SK-N-SH treated with all-trans-retinoic acid at 6 μM for 48 hours (cell line): ENCODE data around the gene ZBTB39.

Experiments used
- ATAC-seq: fragments of 200-7000 bp; cut with Tn5 transposase; 3 replicates; pipeline ENCODE4 v1.9.1; 2020; ENCODE audit warnings: mild to moderate bottlenecking, moderate library complexity
- ARNTL ChIP-seq: fragments of 450-650 bp; formaldehyde crosslinking; IDR thresholded peaks from 2 replicates; pipeline ENCODE4 v1.5.0; 2020; ENCODE audit warnings: low read depth, mild to moderate bottlenecking, moderate library complexity, borderline replicate concordance
- BACH2 ChIP-seq: fragments of 250-450 bp; sonication (Bioruptor Pico); IDR thresholded peaks from 2 replicates; pipeline ENCODE4 v1.9.0; 2021; ENCODE audit warnings: mild to moderate bottlenecking, borderline replicate concordance
- CREB5 ChIP-seq: fragments of 250-450 bp; sonication (Bioruptor Pico); IDR thresholded peaks from 2 replicates; pipeline ENCODE4 v1.5.1; 2020; ENCODE audit warnings: low read depth, mild to moderate bottlenecking, moderate library complexity
- CSDC2 ChIP-seq: fragments of 250-450 bp; sonication (Bioruptor Pico); IDR thresholded peaks from 2 replicates; pipeline ENCODE4 v1.5.0; 2020; ENCODE audit warnings: mild to moderate bottlenecking, moderate library complexity
- ESRRG ChIP-seq: fragments of 250-450 bp; sonication (Bioruptor Pico); IDR thresholded peaks from 2 replicates; pipeline ENCODE4 v1.6.1; 2021; ENCODE audit warnings: mild to moderate bottlenecking
- GLIS3 ChIP-seq: fragments of 250-450 bp; sonication (Bioruptor Pico); IDR thresholded peaks from 2 replicates; pipeline ENCODE4 v1.5.0; 2020; ENCODE audit warnings: mild to moderate bottlenecking, moderate library complexity
- ISL1 ChIP-seq: fragments of 250-450 bp; sonication (Bioruptor Pico); IDR thresholded peaks from 2 replicates; pipeline ENCODE4 v2.1.2; 2022; ENCODE audit warnings: mild to moderate bottlenecking, moderate library complexity
- OSR1 ChIP-seq: fragments of 250-450 bp; sonication (Bioruptor Pico); IDR thresholded peaks from 2 replicates; pipeline ENCODE4 v1.8.0; 2022; ENCODE audit warnings: moderate library complexity, mild to moderate bottlenecking, inconsistent platforms
- PATZ1 ChIP-seq: fragments of 250-450 bp; sonication (Bioruptor Pico); IDR thresholded peaks from 2 replicates; pipeline ENCODE4 v1.8.0; 2020; ENCODE audit warnings: mild to moderate bottlenecking, moderate library complexity, borderline replicate concordance
- PPARA ChIP-seq: fragments of 250-450 bp; sonication (Bioruptor Pico); IDR thresholded peaks from 2 replicates; pipeline ENCODE4 v1.5.0; 2020; ENCODE audit warnings: mild to moderate bottlenecking, borderline replicate concordance
- RARB ChIP-seq: fragments of 250-450 bp; sonication (Bioruptor Pico); IDR thresholded peaks from 2 replicates; pipeline ENCODE4 v1.8.0; 2021; ENCODE audit warnings: mild to moderate bottlenecking, moderate library complexity
- SNAI2 ChIP-seq: fragments of 250-450 bp; sonication (Bioruptor Pico); IDR thresholded peaks from 2 replicates; pipeline ENCODE4 v1.5.0; 2020; ENCODE audit warnings: mild to moderate bottlenecking, moderate library complexity
- TCF4 ChIP-seq: fragments of 250-450 bp; sonication (Bioruptor Pico); IDR thresholded peaks from 2 replicates; pipeline ENCODE4 v1.8.0; 2021; ENCODE audit warnings: mild to moderate bottlenecking, moderate library complexity, borderline replicate concordance
- TOX ChIP-seq: fragments of 250-450 bp; sonication (Bioruptor Pico); IDR thresholded peaks from 2 replicates; pipeline ENCODE4 v1.8.0; 2021; ENCODE audit warnings: mild to moderate bottlenecking, moderate library complexity, borderline replicate concordance
- ZC3H10 ChIP-seq: fragments of 250-450 bp; sonication (Bioruptor Pico); IDR thresholded peaks from 2 replicates; pipeline ENCODE4 v1.5.1; 2021; ENCODE audit warnings: mild to moderate bottlenecking, moderate library complexity
- ZFP3 ChIP-seq: fragments of 250-450 bp; sonication (Bioruptor Pico); IDR thresholded peaks from 2 replicates; pipeline ENCODE4 v1.5.0; 2020; ENCODE audit warnings: mild to moderate bottlenecking, moderate library complexity
- ZFP30 ChIP-seq: fragments of 450-650 bp; formaldehyde crosslinking; IDR thresholded peaks from 2 replicates; pipeline ENCODE4 v1.5.0; 2022; ENCODE audit warnings: mild to moderate bottlenecking, moderate library complexity
- ZNF565 ChIP-seq: fragments of 450-650 bp; formaldehyde crosslinking; conservative IDR thresholded peaks from 2 replicates; pipeline ENCODE4 v1.5.0; 2020; ENCODE audit warnings: low read depth, mild to moderate bottlenecking, moderate library complexity
- ZNF70 ChIP-seq: fragments of 450-650 bp; formaldehyde crosslinking; IDR thresholded peaks from 2 replicates; pipeline ENCODE4 v1.5.0; 2020; ENCODE audit warnings: mild to moderate bottlenecking, moderate library complexity
- ZNF8 ChIP-seq: fragments of 450-650 bp; formaldehyde crosslinking; IDR thresholded peaks from 2 replicates; pipeline ENCODE4 v1.5.0; 2020; ENCODE audit warnings: mild to moderate bottlenecking, moderate library complexity
- TF ChIP-seq, protein P1 (sequence below): fragments of 250-450 bp; sonication (Bioruptor Pico); IDR thresholded peaks from 2 replicates; pipeline ENCODE4 v1.8.0; 2021; ENCODE audit warnings: low read depth, mild to moderate bottlenecking, moderate library complexity, borderline replicate concordance
- TF ChIP-seq, protein P2 (sequence below): fragments of 250-450 bp; sonication (Bioruptor Pico); IDR thresholded peaks from 2 replicates; pipeline ENCODE4 v1.5.1; 2021; ENCODE audit warnings: mild to moderate bottlenecking, moderate library complexity

The ZBTB39 gene

GRCh38 chr12:57001448-57001906, 4.9 kb downstream of the ZBTB39 start:
- peak; percentile 49; the same call in 2 of the 3 replicates for ATAC-seq
- no peak for TF ChIP-seq CREB5
- TF ChIP-seq ZFP3 (CRISPR knock-in tag), result no peak
- TF ChIP-seq RARB (CRISPR knock-in tag), result no peak
- TF ChIP-seq PPARA (CRISPR knock-in tag), result no peak
- no peak for TF ChIP-seq ARNTL (CRISPR knock-in tag)
- no peak for TF ChIP-seq SNAI2
- no peak for TF ChIP-seq CSDC2
- TF ChIP-seq ISL1, result no peak
- TF ChIP-seq, protein P1, sequence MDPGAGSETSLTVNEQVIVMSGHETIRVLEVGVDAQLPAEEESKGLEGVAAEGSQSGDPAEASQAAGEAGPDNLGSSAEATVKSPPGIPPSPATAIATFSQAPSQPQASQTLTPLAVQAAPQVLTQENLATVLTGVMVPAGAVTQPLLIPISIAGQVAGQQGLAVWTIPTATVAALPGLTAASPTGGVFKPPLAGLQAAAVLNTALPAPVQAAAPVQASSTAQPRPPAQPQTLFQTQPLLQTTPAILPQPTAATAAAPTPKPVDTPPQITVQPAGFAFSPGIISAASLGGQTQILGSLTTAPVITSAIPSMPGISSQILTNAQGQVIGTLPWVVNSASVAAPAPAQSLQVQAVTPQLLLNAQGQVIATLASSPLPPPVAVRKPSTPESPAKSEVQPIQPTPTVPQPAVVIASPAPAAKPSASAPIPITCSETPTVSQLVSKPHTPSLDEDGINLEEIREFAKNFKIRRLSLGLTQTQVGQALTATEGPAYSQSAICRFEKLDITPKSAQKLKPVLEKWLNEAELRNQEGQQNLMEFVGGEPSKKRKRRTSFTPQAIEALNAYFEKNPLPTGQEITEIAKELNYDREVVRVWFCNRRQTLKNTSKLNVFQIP, result no peak
- no peak for TF ChIP-seq ZC3H10
- no peak for TF ChIP-seq ZNF565 (CRISPR knock-in tag)
- TF ChIP-seq ZFP30, result no peak
- TF ChIP-seq GLIS3, result no peak
- TF ChIP-seq, all 23 proteins: peak for 0

DNA sequence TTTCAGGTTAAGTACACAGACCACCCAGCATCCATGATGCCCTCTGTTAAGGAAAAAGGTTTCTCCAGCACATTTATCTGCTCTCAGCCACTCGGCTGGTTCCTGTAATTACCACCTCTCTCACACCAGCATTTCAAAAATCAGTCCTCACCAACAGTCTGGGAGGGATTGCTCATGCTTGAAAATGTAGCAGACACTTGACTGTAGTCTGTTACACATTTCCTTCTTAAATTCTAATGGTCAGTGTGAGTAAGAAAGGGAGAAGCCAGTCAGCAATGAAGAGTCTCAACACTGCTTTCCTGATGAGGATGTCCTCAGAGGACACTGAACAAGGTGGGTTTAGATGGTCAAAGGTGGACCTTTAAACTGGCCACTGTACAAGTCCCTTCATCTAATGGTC, 6.0 kb downstream of the ZBTB39 start:
- ATAC-seq, result no peak
- no peak for TF ChIP-seq TCF4 (CRISPR knock-in tag)
- TF ChIP-seq CREB5, result no peak
- no peak for TF ChIP-seq ZFP30
- no peak for TF ChIP-seq ZC3H10
- no peak for TF ChIP-seq RARB (CRISPR knock-in tag)
- no peak for TF ChIP-seq SNAI2
- TF ChIP-seq, protein P1, result no peak
- TF ChIP-seq TOX, result no peak
- TF ChIP-seq ZNF8 (CRISPR knock-in tag), result no peak
- TF ChIP-seq OSR1, result no peak
- TF ChIP-seq BACH2 (CRISPR knock-in tag), result no peak
- no peak for TF ChIP-seq ARNTL (CRISPR knock-in tag)
- TF ChIP-seq ISL1, result no peak
- TF ChIP-seq ESRRG (CRISPR knock-in tag), result no peak
- TF ChIP-seq GLIS3, result no peak
- no peak for TF ChIP-seq PATZ1
- no peak for TF ChIP-seq ZNF565 (CRISPR knock-in tag)
- TF ChIP-seq, protein P2, sequence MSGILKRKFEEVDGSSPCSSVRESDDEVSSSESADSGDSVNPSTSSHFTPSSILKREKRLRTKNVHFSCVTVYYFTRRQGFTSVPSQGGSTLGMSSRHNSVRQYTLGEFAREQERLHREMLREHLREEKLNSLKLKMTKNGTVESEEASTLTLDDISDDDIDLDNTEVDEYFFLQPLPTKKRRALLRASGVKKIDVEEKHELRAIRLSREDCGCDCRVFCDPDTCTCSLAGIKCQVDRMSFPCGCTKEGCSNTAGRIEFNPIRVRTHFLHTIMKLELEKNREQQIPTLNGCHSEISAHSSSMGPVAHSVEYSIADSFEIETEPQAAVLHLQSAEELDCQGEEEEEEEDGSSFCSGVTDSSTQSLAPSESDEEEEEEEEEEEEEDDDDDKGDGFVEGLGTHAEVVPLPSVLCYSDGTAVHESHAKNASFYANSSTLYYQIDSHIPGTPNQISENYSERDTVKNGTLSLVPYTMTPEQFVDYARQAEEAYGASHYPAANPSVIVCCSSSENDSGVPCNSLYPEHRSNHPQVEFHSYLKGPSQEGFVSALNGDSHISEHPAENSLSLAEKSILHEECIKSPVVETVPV, result no peak
- TF ChIP-seq, all 23 proteins: peak for 0

GRCh38 chr12:56999456-56999855, 6.9 kb downstream of the ZBTB39 start:
- TF ChIP-seq ZFP30 (no peak), TOX (no peak), ZC3H10 (no peak), ZNF8 (CRISPR knock-in tag) (no peak), ZNF70 (CRISPR knock-in tag) (no peak), ARNTL (CRISPR knock-in tag) (no peak), RARB (CRISPR knock-in tag) (no peak), CSDC2 (no peak), ISL1 (no peak), ESRRG (CRISPR knock-in tag) (no peak), PPARA (CRISPR knock-in tag) (no peak)
- TF ChIP-seq, protein P2, result no peak
- TF ChIP-seq, protein P1, result no peak
- ATAC-seq, result no peak
